ENCODE measurements around the gene PLEKHB2. TPM values are rescaled to one million over a fixed set of nuclear protein-coding genes. Genes with fewer than 3 reads are reported as not detected.

The PLEKHB2 gene
- total RNA-seq, 1 donor: 57.0 TPM

DNA sequence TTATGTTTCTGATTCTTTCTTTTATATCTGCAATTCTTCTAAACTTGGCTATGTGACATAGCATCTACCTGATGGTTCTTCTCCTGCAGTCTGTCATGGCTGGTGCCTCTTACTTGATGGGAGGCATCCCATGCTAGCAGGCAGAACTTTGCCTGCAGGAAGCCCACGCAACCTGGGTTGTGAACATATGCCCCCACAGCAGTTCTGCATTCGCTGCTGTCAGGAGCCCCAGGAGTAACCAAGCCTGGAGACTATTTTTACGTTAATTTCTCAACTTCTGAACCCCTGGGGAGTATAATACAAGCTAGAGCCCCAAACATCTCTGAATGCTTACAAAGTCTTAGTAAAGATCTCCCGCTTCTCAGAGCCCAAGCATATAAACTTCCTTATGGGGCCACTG lies 23.9 kb upstream of the PLEKHB2 start:
- DNase-seq (ENCODE audit: low read depth): no peak
- TF ChIP-seq, protein P1, sequence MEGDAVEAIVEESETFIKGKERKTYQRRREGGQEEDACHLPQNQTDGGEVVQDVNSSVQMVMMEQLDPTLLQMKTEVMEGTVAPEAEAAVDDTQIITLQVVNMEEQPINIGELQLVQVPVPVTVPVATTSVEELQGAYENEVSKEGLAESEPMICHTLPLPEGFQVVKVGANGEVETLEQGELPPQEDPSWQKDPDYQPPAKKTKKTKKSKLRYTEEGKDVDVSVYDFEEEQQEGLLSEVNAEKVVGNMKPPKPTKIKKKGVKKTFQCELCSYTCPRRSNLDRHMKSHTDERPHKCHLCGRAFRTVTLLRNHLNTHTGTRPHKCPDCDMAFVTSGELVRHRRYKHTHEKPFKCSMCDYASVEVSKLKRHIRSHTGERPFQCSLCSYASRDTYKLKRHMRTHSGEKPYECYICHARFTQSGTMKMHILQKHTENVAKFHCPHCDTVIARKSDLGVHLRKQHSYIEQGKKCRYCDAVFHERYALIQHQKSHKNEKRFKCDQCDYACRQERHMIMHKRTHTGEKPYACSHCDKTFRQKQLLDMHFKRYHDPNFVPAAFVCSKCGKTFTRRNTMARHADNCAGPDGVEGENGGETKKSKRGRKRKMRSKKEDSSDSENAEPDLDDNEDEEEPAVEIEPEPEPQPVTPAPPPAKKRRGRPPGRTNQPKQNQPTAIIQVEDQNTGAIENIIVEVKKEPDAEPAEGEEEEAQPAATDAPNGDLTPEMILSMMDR (IDR thresholded peaks at IDR 0.05; ENCODE audit: insufficient read depth, low read length): no peak

DNA sequence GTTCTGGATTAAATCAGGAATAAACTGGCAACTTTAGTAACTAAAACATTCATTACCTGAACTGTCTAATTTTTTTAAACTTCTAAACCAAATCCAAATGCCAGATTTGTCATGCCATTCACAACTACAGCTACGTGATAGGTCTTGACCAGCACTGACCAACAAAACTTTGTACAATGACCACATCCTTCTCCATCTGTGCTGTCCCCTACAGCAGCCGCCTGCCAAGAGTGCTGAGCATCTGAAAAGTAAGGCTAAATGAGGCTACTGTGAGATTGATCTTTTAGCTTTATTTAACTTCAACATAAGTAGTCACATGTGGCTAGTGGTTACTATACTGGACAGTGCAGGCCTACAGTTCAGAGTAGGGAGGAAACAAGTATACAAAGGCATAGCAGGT lies 19.5 kb upstream of the PLEKHB2 start:
- DNase-seq (ENCODE audit: low read depth): no peak
- no peak overlapping the region for H3K4me3 ChIP-seq (ENCODE audit: low read depth, low read length)
- TF ChIP-seq, protein P1 (IDR thresholded peaks at IDR 0.05; ENCODE audit: insufficient read depth, low read length): no peak

More for the DNA sequence above, 23.9 kb upstream of the PLEKHB2 start:
- no peak overlapping the region for H3K4me3 ChIP-seq (ENCODE audit: low read depth, low read length)

DNA sequence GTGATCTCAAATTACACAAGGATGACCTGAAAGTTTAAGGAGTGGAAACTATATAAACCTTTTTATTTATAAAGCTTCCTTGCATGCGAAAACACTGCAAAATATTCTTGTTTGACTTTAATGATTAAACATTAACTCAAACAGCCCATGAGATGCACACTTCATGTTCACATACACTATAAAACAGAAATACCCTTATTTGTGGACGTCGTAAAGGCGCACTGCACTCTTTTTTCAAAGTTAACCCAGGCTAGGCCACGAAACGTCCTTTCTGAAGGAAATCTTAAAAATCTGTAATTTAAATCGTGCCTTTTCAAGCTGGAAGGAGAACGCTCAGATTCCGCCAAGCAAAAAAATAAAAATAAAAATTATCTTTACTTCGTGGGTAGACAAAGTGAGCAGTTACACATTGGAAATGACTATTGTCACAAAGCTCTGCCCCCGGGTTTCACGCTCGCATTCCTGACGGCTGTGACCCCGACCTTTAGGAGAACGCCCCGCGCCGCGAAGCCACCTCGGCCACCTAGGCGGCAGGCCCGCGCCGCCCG lies 12.6 kb upstream of the PLEKHB2 start:
- TF ChIP-seq, protein P1 (IDR thresholded peaks at IDR 0.05; ENCODE audit: insufficient read depth, low read length): no peak
- peak overlapping the region; percentile 85 for H3K4me3 ChIP-seq (ENCODE audit: low read depth, low read length)
- DNase-seq (ENCODE audit: low read depth): no peak

DNA sequence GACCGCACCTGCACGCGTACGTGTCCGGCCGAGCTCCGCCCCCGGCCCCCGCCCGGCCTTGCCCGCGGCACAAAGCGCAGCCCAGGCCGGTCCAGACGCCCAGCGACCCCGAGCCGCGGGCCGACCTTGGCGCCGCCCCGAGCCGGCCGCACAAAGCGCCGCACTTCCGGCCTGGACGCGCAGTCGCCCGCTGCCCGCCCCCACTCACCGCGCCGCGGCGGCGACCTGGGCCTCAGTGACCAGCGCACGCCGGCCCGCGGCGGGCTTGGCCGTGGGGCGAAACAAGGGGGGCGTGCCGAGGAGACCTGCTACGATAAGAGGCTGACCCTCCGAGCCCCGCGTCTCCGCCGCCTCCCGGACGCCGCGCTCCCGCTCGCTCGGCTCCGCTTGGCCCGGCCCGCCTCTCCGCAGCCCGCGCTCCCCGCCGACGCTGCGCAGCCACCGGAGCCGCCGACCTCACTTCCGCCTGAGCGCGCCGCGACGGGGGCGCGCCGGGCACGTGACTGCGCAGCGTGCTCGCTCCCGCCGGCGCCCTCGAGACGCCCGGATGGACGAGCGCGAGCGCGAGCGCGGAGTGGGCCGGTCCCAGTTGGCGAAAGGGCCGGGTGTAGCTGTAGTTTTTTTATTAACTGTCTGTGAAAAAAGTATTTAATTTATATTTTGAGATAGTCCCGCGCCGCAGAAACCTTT lies 12.0 kb upstream of the PLEKHB2 start, which contains the start of gene FAM168B:
Gene FAM168B, minus strand, starts transcription at position 455 of the 690 bp plus-strand sequence. CDS start 10,814 bp downstream, outside the sequence.
- TF ChIP-seq, protein P1 (IDR thresholded peaks at IDR 0.05; ENCODE audit: insufficient read depth, low read length): no peak
- H3K4me3 ChIP-seq (ENCODE audit: low read depth, low read length): peak within 1 kb of the TSS; percentile 85
- DNase-seq (ENCODE audit: low read depth): peak; percentile 82

DNA sequence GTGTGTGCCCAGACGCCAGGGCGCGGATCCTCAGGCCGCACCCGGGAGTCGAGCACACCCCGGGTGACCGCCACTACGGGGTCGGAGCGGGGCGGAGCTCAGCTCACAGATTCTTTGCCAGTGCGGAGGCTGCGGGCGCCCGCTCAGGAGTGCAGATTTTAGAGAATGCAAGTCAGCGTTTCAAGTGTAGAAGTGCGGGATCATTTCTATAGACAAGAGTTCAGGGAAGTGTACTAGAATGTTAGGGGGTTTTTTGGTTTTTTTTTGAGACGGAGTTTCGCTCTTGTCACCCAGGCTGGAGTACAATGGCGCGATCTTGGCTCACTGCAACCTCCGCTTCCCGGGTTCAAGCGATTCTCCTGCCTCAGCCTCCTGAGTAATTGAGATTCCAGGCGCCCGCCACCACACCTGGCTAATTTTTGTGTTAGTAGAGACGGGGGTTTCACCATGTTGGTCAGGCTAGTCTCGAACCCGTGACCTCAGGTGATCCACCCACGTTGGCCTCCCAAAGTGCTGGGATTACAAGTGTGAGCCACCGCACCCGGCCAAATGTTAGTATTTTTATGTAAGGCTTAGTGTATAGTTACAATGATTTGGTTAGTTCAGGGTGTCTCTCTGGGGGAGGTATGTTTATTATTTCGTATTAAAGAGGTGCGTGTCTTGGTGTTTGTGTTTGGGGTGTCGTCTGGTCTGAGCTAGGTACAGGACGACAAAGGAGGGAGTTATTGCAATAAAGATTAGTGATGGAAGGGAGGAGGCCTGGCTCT lies 11.3 kb upstream of the PLEKHB2 start:
- peak overlapping the region; percentile 71 for H3K4me3 ChIP-seq (ENCODE audit: low read depth, low read length)
- TF ChIP-seq, protein P1 (IDR thresholded peaks at IDR 0.05; ENCODE audit: insufficient read depth, low read length): no peak
- no peak for DNase-seq (ENCODE audit: low read depth)

DNA sequence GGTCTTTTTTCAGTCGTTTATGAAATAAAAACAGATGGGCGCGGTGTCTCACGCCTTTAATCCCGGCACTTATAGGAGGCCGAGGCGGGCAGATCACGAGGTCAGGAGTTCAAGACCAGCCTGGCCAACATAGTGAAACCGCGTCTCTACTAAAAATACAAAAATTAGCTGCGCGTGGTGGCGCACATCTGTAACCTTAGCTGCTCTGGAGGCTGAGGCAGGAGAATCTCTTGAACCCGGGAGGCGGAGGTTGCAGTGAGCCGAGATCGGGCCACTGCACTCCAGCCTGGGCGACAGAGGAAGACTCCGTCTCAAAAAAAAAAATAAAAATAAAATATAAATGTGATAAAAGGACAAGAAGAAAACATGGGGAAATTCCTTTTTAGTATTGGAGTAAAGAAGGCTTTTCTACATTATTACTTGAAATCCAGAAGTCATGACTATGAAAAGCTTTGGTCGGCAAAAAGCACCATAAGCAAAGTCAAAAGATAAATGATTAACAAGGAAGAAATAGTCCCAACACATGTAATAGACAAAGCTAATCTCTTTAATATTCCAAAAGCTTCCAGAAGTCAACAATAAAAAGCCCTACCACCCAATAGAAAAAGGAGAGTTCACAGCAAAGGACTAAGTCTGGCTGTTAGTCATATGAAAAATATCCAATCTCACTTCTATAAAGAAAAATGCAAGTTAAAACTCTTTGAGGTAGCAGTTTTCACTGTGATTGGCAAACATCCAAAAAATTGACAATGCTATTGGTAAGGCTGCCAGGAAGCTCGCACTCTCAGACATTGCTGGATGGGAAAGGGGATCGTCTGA lies 10.5 kb upstream of the PLEKHB2 start:
- peak; percentile 31 for DNase-seq (ENCODE audit: low read depth)
- TF ChIP-seq, protein P1 (IDR thresholded peaks at IDR 0.05; ENCODE audit: insufficient read depth, low read length): no peak
- H3K4me3 ChIP-seq (ENCODE audit: low read depth, low read length): no peak overlapping the region

All from fibroblast of the aortic adventitia (primary cell).